Psoas muscle (tissue), 8 donors: ENCODE data around the gene ELOA. TPM values are rescaled to one million over a fixed set of nuclear protein-coding genes. Genes with fewer than 3 reads are reported as not detected.

ENCODE experiments used
- ATAC-seq, 4 donors: fragments of 200-7000 bp; cut with Tn5 transposase; one replicate each; pipeline ENCODE4 v1.9.1; 2020; ENCODE audit warnings: moderate library complexity in 3 of 4, mild to moderate bottlenecking in 2 of 4
- DNase-seq, 2 donors: peaks; one replicate each; pipeline ENCODE4 v3.0.0-alpha.2; 2020
- H3K27ac ChIP-seq: fragments of 200-600 bp; one replicate; pipeline ENCODE4 v1.8.0; 2022
- H3K27me3 ChIP-seq, 3 donors: fragments of 200-600 bp in 1 of 3; one replicate each; pipeline versions ENCODE4 v1.6.1 to v1.8.0; 2013 to 2022; ENCODE audit warnings: low read length in 2 of 3, mild to moderate bottlenecking in 2 of 3, moderate library complexity in 1 of 3; ENCODE audit not compliant: insufficient read depth in 3 of 3
- H3K36me3 ChIP-seq, 2 donors: fragments of 200-600 bp in 1 of 2; one replicate each; pipeline versions ENCODE4 v1.6.1 to v1.8.0; 2013 to 2022; ENCODE audit warnings: low read depth in 1 of 2, mild to moderate bottlenecking in 1 of 2, moderate library complexity in 1 of 2; ENCODE audit not compliant: insufficient read depth in 1 of 2
- H3K4me1 ChIP-seq: fragments of 200-600 bp; one replicate; pipeline ENCODE4 v1.8.0; 2022
- H3K4me3 ChIP-seq: fragments of 200-600 bp; one replicate; pipeline ENCODE4 v1.8.0; 2022; ENCODE audit warnings: mild to moderate bottlenecking
- H3K9me3 ChIP-seq: fragments of 200-600 bp; one replicate; pipeline ENCODE4 v1.8.0; 2022
- CTCF ChIP-seq: fragments of 200-600 bp; IDR thresholded peaks from one replicate; pipeline ENCODE4 v1.8.0; 2022; ENCODE audit warnings: antibody characterized with exemption
- WGBS, 3 donors: extraction: QIAGEN DNeasy Blood & Tissue Kit; methylation state at CpG; one replicate each; pipeline versions ENCODE4 v1.1.6 to v1.1.7; 2013; 5-methylcytosine and 5-hydroxymethylcytosine counted together
- intact Hi-C, 2 donors: fragments of 100-400 bp; cut with DNase I; formaldehyde crosslinking; loops; one replicate each; pipeline versions ENCODE4 v1.11.0 to v1.14.2; 2022
- polyA plus RNA-seq, 3 donors: library from polyadenylated mRNA; stranded (reverse); fragments of 200-250 nt; gene quantifications; one replicate each; pipeline ENCODE4 v1.2.3, GENCODE V29; 2013
- total RNA-seq, 4 donors: library from RNA; stranded (reverse); fragmentation: NEBNext Ultra II Directional in 2 of 4; extraction: Animal tissue kit (Norgen Biotek cat#: 25700) in 2 of 4; gene quantifications; one replicate each; pipeline versions ENCODE4 v1.2.1 to v1.2.4, GENCODE V29; 2021 to 2023
- donor health status: healthy with polysubstance abuse.
- donor health status: DM: no; HTN: no; CAD: no; lungs with moderate emphysema.
- donor health status: Bipolar disorder and iron deficiency.
- donor health status: healthy.
- donor health status: DM: yes; HTN: yes; CAD: no.
- donor health status: DM: no; HTN: no; CAD: no.
- donor health status: DM: no; HTN: no; CAD: no.
- donor health status: DM: yes; HTN: yes; CAD: no.

The ELOA gene
- total and polyA plus RNA-seq, 7 donors: 19.8 to 68.9 (median 50.5) TPM

GRCh38 chr1:23696335-23696989 lies 46.8 kb upstream of the ELOA start:
- peaks cover 55% of the 10 kb centered on the region for H3K4me1 ChIP-seq
- H3K36me3 ChIP-seq: peaks cover 34 to 93% of the 10 kb centered on the region in 2 donors
- DNase-seq (no peak), ATAC-seq (peak; percentile 34 to 60 (median 39))
- H3K9me3 ChIP-seq: no peaks in the 10 kb centered on the region
- no peaks in the 10 kb centered on the region for H3K27me3 ChIP-seq
- TF ChIP-seq CTCF: no peak
- peak overlapping the region; percentile 65 for H3K27ac ChIP-seq
- 30 to 37% (median 32%) methylated on average over 6 of the region's 6 CpGs for WGBS, 3 donors
- H3K4me3 ChIP-seq: peak overlapping the region; percentile 12
- intact Hi-C loops: loop anchor here in 1 of 2 donors (10.0 kb wide), 1 partner anchor 48 kb away; the partner anchor contains the start of gene ELOA

DNA sequence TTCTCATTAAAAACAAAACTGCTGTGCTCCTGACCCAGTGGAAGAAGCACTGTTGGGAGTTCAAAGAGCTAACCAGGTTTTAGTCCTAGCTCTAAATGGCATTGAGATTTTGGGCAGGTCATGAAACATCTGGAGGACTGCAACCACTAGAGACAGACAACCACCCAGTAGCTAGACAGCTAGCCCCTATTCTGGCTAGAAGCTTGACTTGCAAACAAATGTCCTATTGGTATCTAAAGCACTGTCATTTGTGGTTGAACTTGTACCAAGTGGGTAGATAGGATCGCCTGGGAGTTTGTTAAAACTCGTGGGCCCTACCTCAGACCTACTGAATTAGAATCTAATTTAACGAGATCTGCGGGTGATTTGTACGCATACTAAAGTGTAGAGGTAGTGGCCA lies 44.8 kb upstream of the ELOA start:
- ATAC-seq: no peak

GRCh38 chr1:23699280-23700179 lies 43.7 kb upstream of the ELOA start:
- DNase-seq: no peak
- H3K4me1 ChIP-seq: peaks cover 33% of the 10 kb centered on the region
- peaks cover 23 to 96% of the 10 kb centered on the region in 2 donors for H3K36me3 ChIP-seq
- no peaks in the 10 kb centered on the region for H3K9me3 ChIP-seq
- TF ChIP-seq CTCF: no peak
- H3K27me3 ChIP-seq: no peaks in the 10 kb centered on the region
- whole genome bisulfite sequencing, 3 donors: 70 to 78% (median 75%) methylated on average over 7 of the region's 7 CpGs
- no peak overlapping the region for H3K4me3 ChIP-seq
- no peak for ATAC-seq
- no peak overlapping the region for H3K27ac ChIP-seq
- intact Hi-C loops: loop anchor here in 1 of 2 donors (10.0 kb wide), 1 partner anchor 45 kb away; the partner anchor contains the start of gene ELOA

More for the DNA sequence above, 44.8 kb upstream of the ELOA start:
- Histone ChIP-seq H3K36me3 (peaks cover 27 to 99% of the 10 kb centered on the region in 2 donors), H3K9me3 (no peaks in the 10 kb centered on the region), H3K27ac (no peak overlapping the region), H3K27me3 (no peaks in the 10 kb centered on the region), H3K4me1 (peaks cover 43% of the 10 kb centered on the region), H3K4me3 (no peak overlapping the region)
- no peak for DNase-seq
- intact Hi-C loops: loop anchor here in 1 of 2 donors (10.0 kb wide), 1 partner anchor 46 kb away; the partner anchor contains the start of gene ELOA
- TF ChIP-seq CTCF: no peak
- 58 to 82% (median 62%) methylated on average over 5 of the region's 5 CpGs for WGBS, 3 donors

DNA sequence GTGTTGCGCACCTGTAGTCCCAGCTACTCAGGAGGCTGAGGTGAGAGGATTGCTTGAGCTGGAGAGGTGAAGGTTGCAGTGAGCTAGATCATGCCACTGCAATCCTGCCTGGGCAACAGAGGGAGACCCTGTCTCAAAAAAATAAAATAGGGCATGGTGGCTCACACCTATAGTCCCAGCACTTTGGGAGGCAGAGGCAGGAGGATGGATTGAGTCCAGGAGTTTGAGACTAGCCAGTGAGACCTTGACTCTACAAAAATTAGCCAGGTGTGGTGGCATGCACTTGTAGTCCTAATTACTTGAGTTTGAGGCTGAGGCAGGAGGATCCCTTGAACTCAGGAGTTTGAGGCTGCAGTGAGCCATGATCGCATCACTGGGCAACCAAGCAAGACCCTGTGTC lies 42.0 kb upstream of the ELOA start:
- Histone ChIP-seq H3K27ac (no peak overlapping the region), H3K4me3 (no peak overlapping the region)
- ATAC-seq: no peak

More for the DNA sequence above, 42.0 kb upstream of the ELOA start:
- Histone ChIP-seq H3K4me1 (peaks cover 16% of the 10 kb centered on the region), H3K9me3 (no peaks in the 10 kb centered on the region), H3K27me3 (no peaks in the 10 kb centered on the region), H3K36me3 (peaks cover 13 to 87% of the 10 kb centered on the region in 2 donors)
- intact Hi-C loops: no loop called here
- DNase-seq: no peak
- TF ChIP-seq CTCF: no peak
- WGBS, 3 donors: 90 to 94% (median 93%) methylated on average over 2 of the region's 2 CpGs
